Measurements from ENCODE around the gene NPLOC4.

Gene NPLOC4

DNA sequence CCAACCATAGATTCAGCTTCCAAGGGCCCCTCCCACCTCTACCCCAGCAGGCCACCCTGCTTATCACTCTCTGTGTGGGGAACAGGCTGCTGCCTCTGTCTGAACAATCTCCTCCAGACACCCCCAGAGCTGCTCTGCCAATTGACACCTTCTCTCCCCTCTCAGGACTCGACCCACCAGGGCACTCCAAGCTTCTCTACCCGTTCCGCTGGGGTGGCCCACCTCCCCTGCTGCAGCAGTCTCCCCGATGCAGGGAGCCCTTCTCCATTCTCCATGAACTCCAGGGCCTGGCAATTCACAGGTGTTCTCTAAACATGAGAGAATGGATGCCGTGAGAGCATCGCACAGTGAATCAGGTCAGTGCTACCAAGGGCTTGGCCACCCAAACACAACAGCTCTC lies 56.4 kb downstream of the NPLOC4 start:
- H3K9ac ChIP-seq: no peak overlapping the region
- no peak for TF ChIP-seq Cebpa-rat (IDR thresholded peaks at IDR 0.05)
- H3K36me3 ChIP-seq: peaks cover 98% of the 10 kb centered on the region
- no peak overlapping the region for H3K4me2 ChIP-seq
- H3K9me3 ChIP-seq: no peaks in the 10 kb centered on the region
- H3K4me1 ChIP-seq: no peaks in the 10 kb centered on the region
- no peaks in the 10 kb centered on the region for H3K27me3 ChIP-seq
- H3K4me3 ChIP-seq: no peak overlapping the region
- H3K27ac ChIP-seq: no peak overlapping the region
- peaks cover 69% of the 10 kb centered on the region for H4K20me1 ChIP-seq

DNA sequence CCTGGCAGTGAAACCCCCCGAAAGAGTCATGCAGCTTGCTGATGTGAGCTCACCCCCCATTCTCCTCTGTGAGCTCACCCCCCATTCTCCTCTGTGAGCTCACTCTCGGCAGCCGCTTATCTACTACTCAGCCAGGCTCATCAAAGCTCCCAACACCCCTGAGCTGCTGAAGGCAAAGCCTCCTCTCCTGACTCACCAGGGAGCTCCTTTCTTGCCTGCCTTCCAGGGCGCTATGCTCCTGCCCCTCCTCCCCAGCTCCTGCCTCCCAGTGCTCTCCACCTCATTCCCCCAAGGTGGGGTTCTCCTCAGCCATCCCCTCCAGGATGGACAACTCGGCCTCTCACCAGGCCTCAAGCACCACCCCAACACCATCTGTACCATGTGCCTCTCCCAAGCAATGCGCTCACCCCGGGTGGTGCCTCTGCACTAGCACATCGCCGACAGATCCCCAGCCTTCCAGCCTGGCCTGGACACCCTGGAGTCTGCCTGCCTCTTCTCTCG lies 57.0 kb downstream of the NPLOC4 start:
- no peaks in the 10 kb centered on the region for H3K4me1 ChIP-seq
- peaks cover 73% of the 10 kb centered on the region for H4K20me1 ChIP-seq
- no peak overlapping the region for H3K4me2 ChIP-seq
- H3K9me3 ChIP-seq: no peaks in the 10 kb centered on the region
- peaks cover 98% of the 10 kb centered on the region for H3K36me3 ChIP-seq
- no peaks in the 10 kb centered on the region for H3K27me3 ChIP-seq
- no peak for TF ChIP-seq Cebpa-rat (IDR thresholded peaks at IDR 0.05)
- no peak overlapping the region for H3K9ac ChIP-seq
- H3K27ac ChIP-seq: 0 out of 2 replicates have a peak overlapping the region, but pooled peaks have one; percentile 13
- H3K4me3 ChIP-seq: no peak overlapping the region

DNA sequence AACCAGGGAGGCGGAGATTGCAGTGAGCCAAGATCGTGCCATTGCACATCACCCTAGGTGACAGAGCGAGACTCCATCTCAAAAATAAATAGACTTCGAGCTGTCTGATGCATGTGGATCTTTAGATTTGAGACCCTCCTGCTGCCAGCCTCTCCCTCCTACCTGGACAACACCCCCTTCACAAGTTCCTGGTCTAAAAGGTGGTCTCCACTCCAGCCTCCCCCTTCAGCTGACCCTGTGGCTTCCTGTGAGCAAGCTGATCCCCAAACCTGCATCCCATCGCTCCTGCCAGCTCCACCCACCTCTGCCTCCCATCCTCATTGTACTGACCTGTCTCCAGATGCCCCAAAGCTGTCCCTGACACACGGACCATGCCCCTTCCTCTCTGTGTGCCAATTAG lies 57.6 kb downstream of the NPLOC4 start:
- Histone ChIP-seq H3K27me3 (no peaks in the 10 kb centered on the region), H4K20me1 (peaks cover 78% of the 10 kb centered on the region), H3K4me3 (no peak overlapping the region), H3K4me2 (no peak overlapping the region), H3K9ac (no peak overlapping the region), H3K27ac (no peak overlapping the region), H3K36me3 (peaks cover 98% of the 10 kb centered on the region), H3K4me1 (no peaks in the 10 kb centered on the region), H3K9me3 (no peaks in the 10 kb centered on the region)
- no peak for TF ChIP-seq Cebpa-rat (IDR thresholded peaks at IDR 0.05)

DNA sequence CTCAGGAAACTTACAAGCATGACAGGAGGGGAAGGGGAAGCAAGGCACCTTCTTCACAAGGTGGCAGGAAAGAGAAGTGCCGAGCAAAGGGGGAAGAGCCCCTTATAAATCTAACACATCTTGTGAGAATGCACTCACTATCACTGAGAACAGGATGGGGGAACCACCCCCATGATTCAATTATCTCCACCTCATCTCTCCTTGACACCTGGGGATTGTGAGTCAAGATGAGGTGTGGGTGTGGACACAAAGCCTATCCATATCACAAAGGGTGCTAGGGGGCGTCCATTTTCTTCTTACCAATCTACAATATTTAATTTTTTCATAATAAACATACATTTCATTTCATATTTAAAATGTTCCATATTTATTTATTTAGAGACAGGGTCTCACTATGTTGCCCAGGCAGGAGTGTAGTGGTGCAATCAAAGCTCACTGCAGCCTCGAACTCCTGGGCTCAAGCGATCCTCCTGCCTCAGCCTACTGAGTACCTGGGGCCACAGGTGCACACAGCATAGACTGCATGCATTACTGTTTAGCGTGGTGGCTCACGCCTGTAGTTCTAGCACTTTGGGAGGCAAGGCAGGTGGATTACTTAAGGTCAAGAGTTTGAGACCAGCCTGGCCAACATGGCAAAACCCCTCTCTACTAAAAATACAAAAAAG lies 58.2 kb downstream of the NPLOC4 start:
- no peaks in the 10 kb centered on the region for H3K27me3 ChIP-seq
- no peak for TF ChIP-seq Cebpa-rat (IDR thresholded peaks at IDR 0.05)
- H3K4me1 ChIP-seq: no peaks in the 10 kb centered on the region
- H3K4me3 ChIP-seq: no peak overlapping the region
- peaks cover 84% of the 10 kb centered on the region for H4K20me1 ChIP-seq
- no peak overlapping the region for H3K27ac ChIP-seq
- H3K9ac ChIP-seq: no peak overlapping the region
- no peaks in the 10 kb centered on the region for H3K9me3 ChIP-seq
- H3K36me3 ChIP-seq: peaks cover 98% of the 10 kb centered on the region
- no peak overlapping the region for H3K4me2 ChIP-seq

DNA sequence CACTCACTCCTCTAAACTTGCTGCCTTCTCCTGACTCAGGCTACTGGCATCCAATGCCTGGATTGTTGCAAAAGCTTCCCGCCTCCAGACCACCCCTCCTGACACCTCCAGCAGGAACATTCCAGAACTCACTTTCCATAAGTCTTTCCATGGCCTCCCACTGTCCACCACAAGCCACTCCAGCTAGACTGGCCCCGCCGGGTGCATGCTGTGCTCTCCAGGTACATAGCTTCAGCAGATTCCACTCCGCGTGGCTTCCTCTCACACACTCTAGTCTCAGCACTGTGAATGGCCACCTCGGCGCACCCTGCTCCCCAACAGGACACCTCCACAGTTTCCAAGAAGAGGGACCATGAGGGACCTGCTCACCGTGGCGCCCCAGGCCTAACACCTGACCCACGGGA lies 58.9 kb downstream of the NPLOC4 start:
- no peak for TF ChIP-seq Cebpa-rat (IDR thresholded peaks at IDR 0.05)
- peaks cover 98% of the 10 kb centered on the region for H3K36me3 ChIP-seq
- no peak overlapping the region for H3K27ac ChIP-seq
- H3K27me3 ChIP-seq: no peaks in the 10 kb centered on the region
- H3K4me2 ChIP-seq: no peak overlapping the region
- H3K4me3 ChIP-seq: no peak overlapping the region
- H3K4me1 ChIP-seq: no peaks in the 10 kb centered on the region
- H3K9me3 ChIP-seq: no peaks in the 10 kb centered on the region
- H4K20me1 ChIP-seq: peaks cover 84% of the 10 kb centered on the region
- H3K9ac ChIP-seq: no peak overlapping the region

DNA sequence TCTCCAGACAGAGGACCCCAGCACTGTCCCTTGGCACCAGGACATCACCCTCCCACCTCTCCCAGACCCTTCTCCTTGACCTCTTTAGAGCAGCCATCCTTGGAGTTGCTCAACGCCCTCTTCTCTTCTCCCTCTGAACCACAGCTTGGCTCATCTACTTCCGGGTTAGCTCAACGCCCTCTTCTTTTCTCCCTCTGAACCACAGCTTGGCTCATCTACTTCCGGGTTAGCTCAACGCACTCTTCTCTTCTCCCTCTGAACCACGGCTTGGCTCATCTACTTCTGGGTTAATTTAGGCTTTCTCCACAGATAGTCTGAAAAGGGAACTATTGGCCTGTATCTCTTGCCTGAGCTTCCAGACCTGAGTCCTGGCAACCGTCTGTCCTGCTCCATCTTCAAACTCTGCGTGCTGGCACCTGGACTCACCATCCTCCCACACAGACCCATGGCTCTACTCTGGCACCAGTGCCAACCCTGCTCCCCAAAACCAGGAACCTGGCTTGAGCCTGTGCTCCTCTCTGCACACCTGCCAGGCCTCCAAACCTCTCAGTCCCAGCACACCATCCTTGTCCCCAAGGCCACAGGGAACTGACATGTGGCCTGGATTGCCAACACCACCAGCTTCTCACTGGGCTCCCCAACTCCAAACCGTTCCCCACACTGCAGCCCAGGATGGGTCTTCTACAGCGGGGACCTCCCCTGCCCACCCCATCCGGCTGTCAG lies 59.5 kb downstream of the NPLOC4 start:
- H3K36me3 ChIP-seq: peaks cover 98% of the 10 kb centered on the region
- H3K9me3 ChIP-seq: no peaks in the 10 kb centered on the region
- H3K27me3 ChIP-seq: no peaks in the 10 kb centered on the region
- no peak overlapping the region for H3K9ac ChIP-seq
- no peak overlapping the region for H3K4me3 ChIP-seq
- H3K4me1 ChIP-seq: no peaks in the 10 kb centered on the region
- H3K4me2 ChIP-seq: no peak overlapping the region
- peaks cover 79% of the 10 kb centered on the region for H4K20me1 ChIP-seq
- TF ChIP-seq Cebpa-rat (IDR thresholded peaks at IDR 0.05): no peak
- no peak overlapping the region for H3K27ac ChIP-seq

DNA sequence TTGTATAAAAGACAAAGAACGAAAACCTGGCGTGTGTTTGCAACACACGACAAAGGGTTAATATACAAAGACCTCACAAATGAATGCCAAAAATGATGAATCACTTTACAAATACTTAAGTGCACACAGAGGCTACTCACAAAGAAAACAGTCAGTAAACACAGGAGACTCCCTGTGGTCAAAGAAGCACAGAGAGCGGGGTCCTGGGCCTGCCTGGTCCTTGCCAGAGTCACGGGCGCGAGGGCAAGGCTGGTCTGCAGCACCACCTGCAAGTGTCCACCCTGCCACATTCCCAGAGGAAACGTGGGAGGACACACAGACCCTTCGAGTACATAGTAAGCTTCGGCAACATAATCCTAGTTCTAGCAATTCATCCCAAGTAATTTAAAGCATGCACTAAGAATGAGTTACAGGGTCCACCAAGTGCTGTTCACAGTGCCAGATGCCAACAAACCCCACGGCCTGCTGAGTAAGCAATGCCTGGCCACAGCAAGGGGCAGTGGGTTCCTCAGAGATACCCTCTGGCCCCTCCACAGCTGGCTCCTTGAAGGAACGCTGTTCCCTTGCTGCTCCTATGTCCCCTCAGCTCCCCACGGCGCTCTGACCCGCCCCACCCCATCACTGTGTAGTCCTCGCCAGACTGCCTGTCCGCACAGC lies 60.2 kb downstream of the NPLOC4 start:
- Histone ChIP-seq H3K36me3 (peaks cover 98% of the 10 kb centered on the region), H4K20me1 (peaks cover 76% of the 10 kb centered on the region), H3K9ac (no peak overlapping the region), H3K4me2 (no peak overlapping the region), H3K9me3 (no peaks in the 10 kb centered on the region), H3K27ac (no peak overlapping the region), H3K4me3 (no peak overlapping the region), H3K4me1 (no peaks in the 10 kb centered on the region), H3K27me3 (no peaks in the 10 kb centered on the region)
- no peak for TF ChIP-seq Cebpa-rat (IDR thresholded peaks at IDR 0.05)

DNA sequence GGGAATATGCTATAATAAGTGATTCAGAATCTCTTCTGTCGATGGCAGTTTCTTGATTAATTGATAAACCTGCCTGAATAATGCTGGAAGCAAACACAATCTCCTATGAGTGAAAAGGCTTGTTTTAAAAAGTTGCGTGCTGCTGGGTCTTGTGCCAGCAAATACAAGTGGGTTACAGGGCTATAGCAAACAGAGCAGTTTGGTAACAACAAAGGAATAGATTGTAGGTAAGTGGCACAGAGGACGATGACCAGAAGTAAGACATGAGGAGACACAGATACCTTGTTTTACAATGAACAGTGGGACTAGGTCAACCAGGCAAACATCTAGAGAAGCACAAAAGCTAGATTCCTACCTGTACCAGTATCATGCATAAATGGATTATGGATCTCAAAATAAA lies 61.1 kb downstream of the NPLOC4 start:
- Histone ChIP-seq H4K20me1 (peaks cover 84% of the 10 kb centered on the region), H3K36me3 (peaks cover 100% of the 10 kb centered on the region), H3K27me3 (no peaks in the 10 kb centered on the region), H3K27ac (no peak overlapping the region), H3K9me3 (no peaks in the 10 kb centered on the region), H3K9ac (no peak overlapping the region), H3K4me3 (no peak overlapping the region), H3K4me1 (no peaks in the 10 kb centered on the region), H3K4me2 (no peak overlapping the region)
- TF ChIP-seq Cebpa-rat (IDR thresholded peaks at IDR 0.05): no peak

DNA sequence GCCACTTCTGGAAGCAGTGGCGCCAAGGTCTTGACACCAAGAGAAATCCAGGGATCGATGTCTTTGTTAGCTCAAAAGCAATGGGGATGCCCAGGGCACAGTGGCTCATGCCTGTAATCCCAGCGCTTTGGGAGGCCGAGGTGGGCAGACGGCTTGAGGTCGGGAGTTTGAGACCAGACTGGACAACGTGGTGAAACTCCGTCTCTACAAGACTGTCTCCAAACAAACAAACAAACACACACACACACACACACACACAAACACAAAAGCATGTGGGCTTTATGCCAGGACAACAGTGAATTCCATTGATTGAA lies 62.3 kb downstream of the NPLOC4 start:
- H3K4me2 ChIP-seq: no peak overlapping the region
- peaks cover 100% of the 10 kb centered on the region for H3K36me3 ChIP-seq
- H4K20me1 ChIP-seq: peaks cover 77% of the 10 kb centered on the region
- H3K27me3 ChIP-seq: no peaks in the 10 kb centered on the region
- no peaks in the 10 kb centered on the region for H3K4me1 ChIP-seq
- H3K27ac ChIP-seq: no peak overlapping the region
- TF ChIP-seq Cebpa-rat (IDR thresholded peaks at IDR 0.05): no peak
- no peak overlapping the region for H3K9ac ChIP-seq
- no peaks in the 10 kb centered on the region for H3K9me3 ChIP-seq
- no peak overlapping the region for H3K4me3 ChIP-seq
